M059J (cell line): Measurements from ENCODE around the gene NIBAN1. TPM values are rescaled to one million over a fixed set of nuclear protein-coding genes. Genes with fewer than 3 reads are reported as not detected.
A peak's percentile ranks its signal among the peaks of the same experiment; 100 is the strongest.
"Not testable (repeated sequence)": the region's sequence is repeated elsewhere in the genome, so short reads cannot be mapped to it uniquely, and the experiment has no call there.

ENCODE experiments used
- DNase-seq: peaks from one replicate; pipeline ENCODE4 v3.0.0-alpha.2; 2012; ENCODE audit warnings: low read depth
- total RNA-seq: library from RNA; depleted of rRNA; stranded (reverse); fragments of >200 nt; shearing (Covaris generic); gene quantifications from 2 replicates; pipeline ENCODE4 v1.2.3, GENCODE V29; 2014

NIBAN1 gene
- total RNA-seq, 1 experiment from 2014 or later = 36.0 TPM

- DNase-seq = peak; percentile 70
Measured at GRCh38 chr1:184973272-184974055, 844 bp downstream of the NIBAN1 start.

GRCh38 chr1:184972315-184973055, 1.8 kb downstream of the NIBAN1 start:
- DNase-seq = peak; percentile 73

- no peak for DNase-seq
Measured at GRCh38 chr1:184971522-184972265, 2.6 kb downstream of the NIBAN1 start.

GRCh38 chr1:184970691-184971161, 3.6 kb downstream of the NIBAN1 start:
- DNase-seq = peak; percentile 66

GRCh38 chr1:184966989-184967388, 7.3 kb downstream of the NIBAN1 start:
- DNase-seq = no peak

- DNase-seq = peak; percentile 51
Measured at GRCh38 chr1:184965944-184966860, 8.1 kb downstream of the NIBAN1 start.

- DNase-seq = no peak
Measured at GRCh38 chr1:184965439-184965838, 8.9 kb downstream of the NIBAN1 start.

GRCh38 chr1:184959626-184960025, 14.7 kb downstream of the NIBAN1 start:
- no peak for DNase-seq

GRCh38 chr1:184958554-184959353, 15.6 kb downstream of the NIBAN1 start:
- DNase-seq = no peak

GRCh38 chr1:184957901-184958300, 16.4 kb downstream of the NIBAN1 start:
- DNase-seq = not testable (repeated sequence)

GRCh38 chr1:184956999-184957700, 17.2 kb downstream of the NIBAN1 start:
- DNase-seq = no peak

- peak; percentile 57 for DNase-seq
Measured at GRCh38 chr1:184954232-184954995, 19.9 kb downstream of the NIBAN1 start.

GRCh38 chr1:184953600-184954219, 20.6 kb downstream of the NIBAN1 start:
- peak; percentile 84 for DNase-seq

- no peak for DNase-seq
Measured at GRCh38 chr1:184952428-184952827, 21.9 kb downstream of the NIBAN1 start.

GRCh38 chr1:184951788-184952187, 22.5 kb downstream of the NIBAN1 start:
- DNase-seq = no peak

- no peak for DNase-seq
Measured at GRCh38 chr1:184950906-184951305, 23.4 kb downstream of the NIBAN1 start.

GRCh38 chr1:184950227-184950626, 24.1 kb downstream of the NIBAN1 start:
- no peak for DNase-seq

GRCh38 chr1:184947497-184948256, 26.6 kb downstream of the NIBAN1 start:
- DNase-seq = no peak
